ENCODE measurements around the gene CLCN5.

CLCN5 gene

DNA sequence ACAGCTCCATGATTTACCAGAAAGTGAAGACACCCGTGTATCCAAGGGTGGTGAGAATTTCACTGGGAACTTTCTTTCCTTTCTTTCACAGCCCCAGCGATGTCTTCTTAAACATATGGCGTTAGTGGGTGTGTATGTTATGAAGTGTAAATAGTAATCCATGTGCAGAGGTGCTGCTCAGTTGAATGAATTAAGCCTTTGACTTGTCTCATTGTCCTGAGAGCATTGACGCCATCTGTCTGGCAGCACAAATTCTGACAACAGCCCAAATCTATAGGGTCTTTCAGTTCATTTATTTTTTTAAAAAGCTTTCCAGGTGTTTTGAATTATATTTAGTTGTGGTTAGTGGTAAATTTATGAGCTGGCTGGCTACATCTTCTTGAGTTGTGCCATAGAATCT lies 69.4 kb downstream of the CLCN5 start:
- H3K4me3 ChIP-seq (ENCODE audit: low read depth, low read length): no peak overlapping the region
- in situ Hi-C loops (cut with HindIII; ENCODE audit: low pct_ligation_motif_present, low sequenced_read_pairs): no loop called here
- no peak overlapping the region for H3K27ac ChIP-seq
- TF ChIP-seq, protein P1, sequence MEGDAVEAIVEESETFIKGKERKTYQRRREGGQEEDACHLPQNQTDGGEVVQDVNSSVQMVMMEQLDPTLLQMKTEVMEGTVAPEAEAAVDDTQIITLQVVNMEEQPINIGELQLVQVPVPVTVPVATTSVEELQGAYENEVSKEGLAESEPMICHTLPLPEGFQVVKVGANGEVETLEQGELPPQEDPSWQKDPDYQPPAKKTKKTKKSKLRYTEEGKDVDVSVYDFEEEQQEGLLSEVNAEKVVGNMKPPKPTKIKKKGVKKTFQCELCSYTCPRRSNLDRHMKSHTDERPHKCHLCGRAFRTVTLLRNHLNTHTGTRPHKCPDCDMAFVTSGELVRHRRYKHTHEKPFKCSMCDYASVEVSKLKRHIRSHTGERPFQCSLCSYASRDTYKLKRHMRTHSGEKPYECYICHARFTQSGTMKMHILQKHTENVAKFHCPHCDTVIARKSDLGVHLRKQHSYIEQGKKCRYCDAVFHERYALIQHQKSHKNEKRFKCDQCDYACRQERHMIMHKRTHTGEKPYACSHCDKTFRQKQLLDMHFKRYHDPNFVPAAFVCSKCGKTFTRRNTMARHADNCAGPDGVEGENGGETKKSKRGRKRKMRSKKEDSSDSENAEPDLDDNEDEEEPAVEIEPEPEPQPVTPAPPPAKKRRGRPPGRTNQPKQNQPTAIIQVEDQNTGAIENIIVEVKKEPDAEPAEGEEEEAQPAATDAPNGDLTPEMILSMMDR (IDR thresholded peaks at IDR 0.05; ENCODE audit: low read depth, low read length, missing control alignments): no peak
- H3K27me3 ChIP-seq (replicated peaks): no peaks in the 10 kb centered on the region
- no peaks in the 10 kb centered on the region for H3K36me3 ChIP-seq (replicated peaks)
- no peak for DNase-seq

DNA sequence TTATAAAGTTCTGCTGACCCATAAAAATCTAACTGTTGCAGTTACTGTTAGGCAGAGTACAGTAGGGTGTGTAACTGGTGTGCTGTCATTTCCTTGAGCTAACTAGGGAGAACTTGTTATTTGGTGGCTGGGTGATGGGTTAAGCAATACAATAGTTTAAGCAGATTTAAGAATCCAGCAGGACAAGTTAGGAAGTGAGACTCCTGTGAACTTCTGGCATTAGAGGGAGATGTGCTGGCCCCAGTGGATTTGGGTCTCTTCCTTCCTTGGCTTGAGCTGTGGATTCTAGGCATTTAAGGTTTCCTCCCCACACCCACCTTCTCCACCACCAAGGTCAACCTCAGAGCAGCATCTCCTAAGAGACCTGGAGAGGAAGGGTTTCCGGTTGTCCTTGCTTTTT lies 70.5 kb downstream of the CLCN5 start:
- Histone ChIP-seq H3K36me3 (replicated peaks) (no peaks in the 10 kb centered on the region), H3K4me3 (ENCODE audit: low read depth, low read length) (no peak overlapping the region), H3K27ac (no peak overlapping the region), H3K27me3 (replicated peaks) (no peaks in the 10 kb centered on the region)
- DNase-seq: no peak
- TF ChIP-seq, protein P1 (IDR thresholded peaks at IDR 0.05; ENCODE audit: low read depth, low read length, missing control alignments): no peak
- in situ Hi-C loops (cut with HindIII; ENCODE audit: low pct_ligation_motif_present, low sequenced_read_pairs): no loop called here

DNA sequence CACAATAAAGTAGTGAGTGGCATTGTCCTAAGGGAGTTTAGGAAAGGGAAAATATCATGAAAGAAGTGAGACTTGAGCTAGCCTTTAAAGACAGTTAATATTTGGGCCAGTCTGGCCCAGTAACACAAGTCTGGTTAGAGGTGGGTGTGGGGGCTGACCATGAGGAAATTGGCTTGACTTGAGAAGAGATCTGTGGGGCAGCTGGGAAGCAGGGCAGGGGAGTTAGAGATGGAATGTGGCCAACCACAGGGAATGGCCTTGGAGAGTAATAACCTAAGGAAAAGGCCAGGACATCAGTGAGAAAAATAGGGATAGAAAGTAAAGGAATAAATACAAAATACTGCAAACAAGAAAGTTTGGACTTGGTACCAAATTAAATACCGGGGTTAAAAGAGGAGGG lies 71.3 kb downstream of the CLCN5 start:
- H3K27me3 ChIP-seq (replicated peaks): no peaks in the 10 kb centered on the region
- in situ Hi-C loops (cut with HindIII; ENCODE audit: low pct_ligation_motif_present, low sequenced_read_pairs): no loop called here
- no peak for DNase-seq
- H3K36me3 ChIP-seq (replicated peaks): no peaks in the 10 kb centered on the region
- no peak overlapping the region for H3K4me3 ChIP-seq (ENCODE audit: low read depth, low read length)
- TF ChIP-seq, protein P1 (IDR thresholded peaks at IDR 0.05; ENCODE audit: low read depth, low read length, missing control alignments): no peak
- H3K27ac ChIP-seq: no peak overlapping the region

DNA sequence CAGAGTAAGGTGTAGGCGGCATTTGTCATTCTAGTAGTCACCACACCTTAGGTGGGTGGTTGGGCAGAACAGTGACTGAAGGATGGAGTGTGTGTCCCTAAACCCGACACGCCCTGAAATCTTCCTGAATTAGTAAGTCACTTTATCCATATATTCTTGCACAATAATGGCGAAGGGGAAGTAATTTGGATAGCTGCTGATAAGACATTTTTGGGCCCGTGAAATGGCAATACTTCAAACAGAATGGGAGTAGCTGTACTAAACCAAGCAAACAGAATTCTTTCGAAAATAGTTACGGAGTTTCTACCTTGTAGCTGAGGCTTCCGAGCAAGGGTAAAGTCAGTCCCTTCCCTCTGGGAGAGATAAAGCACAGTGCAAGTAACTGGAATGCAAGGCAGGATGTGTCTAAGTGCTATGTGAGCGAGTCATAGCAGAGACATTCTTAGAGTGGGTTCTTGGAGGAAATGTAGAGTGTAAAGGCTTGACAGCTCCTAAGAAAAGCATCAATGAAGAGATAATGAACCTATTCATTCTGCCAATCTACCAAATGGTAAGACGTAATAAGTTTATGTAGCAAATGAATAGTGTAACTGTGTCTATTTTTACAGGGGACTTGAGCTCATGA lies 72.8 kb downstream of the CLCN5 start:
- Histone ChIP-seq H3K27ac (peak overlapping the region; percentile 31), H3K36me3 (replicated peaks) (no peaks in the 10 kb centered on the region), H3K4me3 (ENCODE audit: low read depth, low read length) (no peak overlapping the region), H3K27me3 (replicated peaks) (no peaks in the 10 kb centered on the region)
- TF ChIP-seq, protein P1 (IDR thresholded peaks at IDR 0.05; ENCODE audit: low read depth, low read length, missing control alignments): no peak
- in situ Hi-C loops (cut with HindIII; ENCODE audit: low pct_ligation_motif_present, low sequenced_read_pairs): no loop called here
- peak; percentile 64 for DNase-seq

DNA sequence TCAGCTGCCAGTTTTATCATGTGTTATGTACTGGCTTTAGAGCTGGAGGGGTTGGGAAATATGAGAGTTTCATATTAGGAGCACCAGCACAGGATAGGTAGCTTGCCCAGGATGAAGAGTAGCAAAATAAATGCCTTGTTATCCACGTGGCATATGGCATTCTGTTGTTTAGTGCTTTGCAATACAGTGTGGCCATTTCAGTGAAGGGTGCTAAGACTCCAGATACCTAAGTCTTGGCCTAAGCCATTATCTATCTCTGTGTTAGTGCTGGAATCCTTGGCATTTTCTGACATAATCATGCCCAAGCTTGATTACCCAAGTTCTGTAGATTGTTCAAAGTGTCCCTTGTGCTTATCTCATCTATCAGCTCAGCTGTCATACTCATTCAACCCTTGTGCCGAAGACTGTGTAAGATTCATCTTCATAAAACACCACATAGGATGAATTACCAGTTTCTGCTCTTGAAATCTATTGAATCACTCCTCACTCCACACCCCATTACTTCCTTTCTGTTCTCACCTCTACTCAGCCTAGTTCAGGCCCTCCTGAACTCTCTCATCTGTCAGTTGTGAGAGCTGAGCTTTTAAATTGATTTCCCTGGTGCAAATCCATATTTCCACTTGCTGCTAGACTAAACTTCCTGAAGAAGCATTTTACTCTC lies 73.5 kb downstream of the CLCN5 start:
- TF ChIP-seq, protein P1 (IDR thresholded peaks at IDR 0.05; ENCODE audit: low read depth, low read length, missing control alignments): no peak
- no peak overlapping the region for H3K4me3 ChIP-seq (ENCODE audit: low read depth, low read length)
- H3K27me3 ChIP-seq (replicated peaks): no peaks in the 10 kb centered on the region
- in situ Hi-C loops (cut with HindIII; ENCODE audit: low pct_ligation_motif_present, low sequenced_read_pairs): no loop called here
- DNase-seq: no peak
- peak overlapping the region; percentile 31 for H3K27ac ChIP-seq
- no peaks in the 10 kb centered on the region for H3K36me3 ChIP-seq (replicated peaks)
